ENCODE data around the gene KLHL36. TPM values are rescaled to one million over a fixed set of nuclear protein-coding genes. Genes with fewer than 3 reads are reported as not detected.
A peak's percentile ranks its signal among the peaks of the same experiment; 100 is the strongest.

Gene KLHL36
- 53.0 TPM for total RNA-seq
- long read RNA-seq, full-length matches to known transcripts, result 26 of 85 reads
- long read RNA-seq, partial matches to known transcripts, result 26 of 85 reads
- long read RNA-seq, other reads (novel, unspliced or antisense), result 33 of 85 reads

DNA sequence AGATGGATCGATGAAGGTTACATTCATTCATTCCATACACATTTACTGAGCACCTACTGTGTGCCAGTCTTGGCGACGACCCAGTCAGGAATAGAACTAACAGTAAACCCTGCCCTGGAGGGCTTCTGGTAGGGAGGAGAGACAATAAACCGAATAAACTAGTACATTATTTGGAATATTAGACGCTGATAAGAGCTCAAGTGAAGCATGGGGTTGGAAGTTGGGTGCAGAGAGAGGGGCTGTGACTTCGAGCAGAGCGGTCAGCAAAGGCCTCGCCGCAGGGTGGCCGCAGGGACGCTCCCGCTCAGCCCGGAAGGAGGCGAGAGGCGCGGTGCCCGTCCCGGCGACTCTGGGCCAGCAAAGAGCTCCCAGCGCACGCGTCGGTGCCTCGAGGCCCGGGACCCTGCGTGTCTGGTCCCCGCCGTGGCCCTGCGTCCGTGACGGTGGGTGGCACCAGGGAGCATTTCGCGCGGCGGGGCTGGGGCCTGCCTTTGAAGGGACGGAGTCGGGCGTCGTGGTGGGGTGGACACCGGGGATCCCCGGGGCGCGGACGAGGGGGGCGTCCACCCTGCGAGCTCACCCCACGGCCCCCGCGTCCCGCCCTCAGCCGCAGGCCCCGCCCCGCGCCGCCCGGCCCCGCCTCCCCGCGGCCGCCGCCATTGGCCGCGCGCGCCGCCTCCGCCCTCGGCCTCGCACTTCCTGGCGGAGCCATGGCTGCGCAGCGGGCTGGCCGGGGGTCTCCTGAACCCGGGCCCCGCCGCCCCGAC, at the start of gene KLHL36:
TSS of gene KLHL36 (plus strand) at position 684 of the 767 bp plus-strand sequence. CDS start 2,357 bp downstream, outside the sequence.
- peak within 1 kb of the TSS; percentile 79 for H3K4me3 ChIP-seq
- no peaks in the 10 kb centered on the region for H3K27me3 ChIP-seq (ENCODE audit: low read depth)
- H3K27ac ChIP-seq, result peak within 1 kb of the TSS; percentile 83
- intact Hi-C loops (cut with DNase I), result no loop called here
- ATAC-seq (peak; percentile 89 to 90), DNase-seq (peak; percentile 78)
- H3K36me3 ChIP-seq, result peaks cover 24% of the 10 kb centered on the region
- TF ChIP-seq, protein P1, sequence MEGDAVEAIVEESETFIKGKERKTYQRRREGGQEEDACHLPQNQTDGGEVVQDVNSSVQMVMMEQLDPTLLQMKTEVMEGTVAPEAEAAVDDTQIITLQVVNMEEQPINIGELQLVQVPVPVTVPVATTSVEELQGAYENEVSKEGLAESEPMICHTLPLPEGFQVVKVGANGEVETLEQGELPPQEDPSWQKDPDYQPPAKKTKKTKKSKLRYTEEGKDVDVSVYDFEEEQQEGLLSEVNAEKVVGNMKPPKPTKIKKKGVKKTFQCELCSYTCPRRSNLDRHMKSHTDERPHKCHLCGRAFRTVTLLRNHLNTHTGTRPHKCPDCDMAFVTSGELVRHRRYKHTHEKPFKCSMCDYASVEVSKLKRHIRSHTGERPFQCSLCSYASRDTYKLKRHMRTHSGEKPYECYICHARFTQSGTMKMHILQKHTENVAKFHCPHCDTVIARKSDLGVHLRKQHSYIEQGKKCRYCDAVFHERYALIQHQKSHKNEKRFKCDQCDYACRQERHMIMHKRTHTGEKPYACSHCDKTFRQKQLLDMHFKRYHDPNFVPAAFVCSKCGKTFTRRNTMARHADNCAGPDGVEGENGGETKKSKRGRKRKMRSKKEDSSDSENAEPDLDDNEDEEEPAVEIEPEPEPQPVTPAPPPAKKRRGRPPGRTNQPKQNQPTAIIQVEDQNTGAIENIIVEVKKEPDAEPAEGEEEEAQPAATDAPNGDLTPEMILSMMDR (IDR thresholded peaks at IDR 0.05), result no peak
- no peaks in the 10 kb centered on the region for H3K9me3 ChIP-seq
- peaks cover 16% of the 10 kb centered on the region for H3K4me1 ChIP-seq

DNA sequence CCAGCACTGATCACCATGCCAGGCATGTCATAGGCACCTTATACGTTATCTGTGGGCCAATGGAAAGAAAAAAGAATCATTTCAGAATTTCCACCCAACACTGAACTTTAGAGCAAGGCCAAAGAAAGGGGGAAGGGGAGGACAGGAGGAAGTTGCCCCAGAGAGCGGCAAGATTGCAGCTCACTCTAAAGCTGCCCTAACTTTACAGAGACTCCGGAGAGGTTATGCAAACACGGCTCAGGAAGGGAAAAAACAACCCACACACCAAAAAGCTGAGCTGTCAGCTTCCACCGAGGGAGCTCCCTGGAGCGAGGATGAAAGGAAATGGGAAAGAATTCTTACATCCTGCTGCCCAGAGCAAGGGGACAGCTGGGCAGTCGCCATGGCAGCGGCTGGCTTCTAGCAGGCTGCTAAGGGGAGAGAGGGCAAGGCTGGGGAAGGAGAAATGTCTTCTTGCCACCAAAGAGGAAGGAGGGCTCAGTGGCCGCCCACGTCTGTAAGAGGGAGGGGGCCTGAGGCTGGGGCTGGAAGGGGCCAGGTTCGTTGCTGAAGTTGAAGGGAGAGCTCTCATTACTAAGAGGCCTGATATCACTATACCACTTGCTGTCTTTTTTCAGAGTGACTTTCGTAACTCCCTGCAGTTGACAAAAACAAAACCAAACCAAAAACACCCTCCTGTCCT, 48.6 kb upstream of the KLHL36 start:
- TF ChIP-seq, protein P1 (IDR thresholded peaks at IDR 0.05), result no peak
- DNase-seq (peak; percentile 89), ATAC-seq (peak; percentile 72 to 74)
- Histone ChIP-seq H3K9me3 (no peaks in the 10 kb centered on the region), H3K27me3 (ENCODE audit: low read depth) (no peaks in the 10 kb centered on the region), H3K36me3 (no peaks in the 10 kb centered on the region), H3K27ac (peak overlapping the region; percentile 82), H3K4me3 (peak overlapping the region; percentile 32), H3K4me1 (peaks cover 88% of the 10 kb centered on the region)
- intact Hi-C loops (cut with DNase I), result no loop called here

DNA sequence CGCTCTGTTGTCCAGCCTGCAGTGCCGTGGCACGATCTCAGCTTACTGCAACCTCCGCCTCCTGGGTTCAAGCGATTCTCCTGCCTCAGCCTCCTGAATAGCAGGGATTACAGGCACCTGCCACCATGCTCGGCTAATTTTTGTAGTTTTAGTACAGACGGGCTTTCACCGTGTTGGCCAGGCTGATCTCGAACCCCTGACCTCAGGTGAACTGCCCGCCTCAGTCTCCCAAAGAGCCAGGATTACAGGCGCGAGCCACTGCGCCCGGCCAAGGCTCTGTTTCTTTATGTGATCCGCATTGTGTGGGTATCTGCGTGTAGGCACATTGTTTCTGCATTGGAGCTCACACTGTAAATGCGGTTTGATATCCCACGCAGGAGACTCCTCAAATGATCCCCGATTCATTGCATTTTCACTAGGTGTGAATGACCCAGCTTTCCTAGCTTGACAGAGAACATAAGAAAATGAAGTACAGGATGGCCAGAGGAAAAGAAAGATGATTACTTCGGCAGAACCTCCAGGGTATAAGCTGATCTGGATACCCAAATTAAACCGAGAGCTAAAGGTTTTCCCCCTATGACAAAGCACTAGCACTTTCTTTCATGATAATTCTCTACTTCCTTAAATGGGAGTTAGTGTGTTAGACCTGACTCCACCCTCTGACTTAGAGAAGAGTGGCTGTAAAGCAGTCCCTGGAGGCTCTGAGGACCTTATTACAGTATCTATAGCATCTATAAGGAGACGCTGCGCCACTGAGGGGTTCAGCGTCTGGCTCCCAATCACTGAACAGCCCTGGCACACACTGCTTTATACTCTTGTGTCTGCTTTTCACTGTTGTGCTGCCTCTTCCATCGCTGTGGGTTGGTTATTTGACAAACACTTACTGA, 47.7 kb upstream of the KLHL36 start:
- intact Hi-C loops (cut with DNase I), result no loop called here

DNA sequence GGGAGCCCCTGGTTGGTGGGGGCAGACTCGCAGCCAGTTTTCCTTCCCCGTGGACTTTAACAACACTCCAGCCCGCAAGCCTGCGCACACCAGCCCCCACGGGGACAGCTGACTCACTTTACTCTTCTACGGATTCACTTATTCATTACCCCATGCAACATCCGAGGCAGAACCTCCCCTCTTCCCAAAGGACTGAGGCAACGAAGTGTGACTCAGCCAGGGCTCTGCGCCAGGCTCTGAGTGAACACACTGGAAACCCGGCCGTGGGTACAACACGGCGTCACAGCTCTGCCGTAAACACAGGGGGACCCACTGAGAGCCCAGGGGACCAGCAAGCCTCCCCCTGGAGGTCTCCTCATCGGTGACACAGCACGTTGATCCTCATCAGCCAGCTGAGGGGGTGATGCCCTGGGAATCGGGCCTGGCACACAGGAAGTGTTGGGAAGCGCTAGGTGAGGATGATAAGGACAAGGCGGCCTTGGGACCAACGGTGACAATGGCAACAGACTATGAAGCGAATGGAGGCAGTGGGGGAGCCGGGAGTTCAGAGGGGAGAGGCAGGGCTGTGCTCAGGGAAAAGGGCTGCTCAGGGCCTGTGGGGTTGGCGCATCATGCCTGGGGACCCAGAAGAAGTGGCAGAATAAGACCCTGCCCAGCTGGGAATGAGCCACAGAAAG, 45.0 kb upstream of the KLHL36 start:
- H3K27ac ChIP-seq, result peak overlapping the region; percentile 82
- no peaks in the 10 kb centered on the region for H3K27me3 ChIP-seq (ENCODE audit: low read depth)
- TF ChIP-seq, protein P1 (IDR thresholded peaks at IDR 0.05), result no peak
- intact Hi-C loops (cut with DNase I), result no loop called here
- peaks cover 3% of the 10 kb centered on the region for H3K9me3 ChIP-seq
- ATAC-seq (peak; percentile 48 to 63), DNase-seq (peak; percentile 85)
- H3K4me1 ChIP-seq, result peaks cover 90% of the 10 kb centered on the region
- H3K36me3 ChIP-seq, result no peaks in the 10 kb centered on the region
- peak overlapping the region; percentile 14 for H3K4me3 ChIP-seq

More for the DNA sequence above, 47.7 kb upstream of the KLHL36 start:
- Histone ChIP-seq H3K9me3 (peaks cover 3% of the 10 kb centered on the region), H3K36me3 (no peaks in the 10 kb centered on the region), H3K4me1 (peaks cover 88% of the 10 kb centered on the region), H3K4me3 (peak overlapping the region; percentile 32), H3K27me3 (ENCODE audit: low read depth) (no peaks in the 10 kb centered on the region), H3K27ac (peak overlapping the region; percentile 82)
- ATAC-seq (peak; percentile 50 to 55), DNase-seq (no peak)
- TF ChIP-seq, protein P1 (IDR thresholded peaks at IDR 0.05), result no peak

Measured in lower lobe of right lung (tissue), 2 donors.